IgD-negative memory B cell (primary cell): ENCODE measurements around the gene AQP1. TPM values are rescaled to one million over a fixed set of nuclear protein-coding genes. Genes with fewer than 3 reads are reported as not detected.

ENCODE experiments used
- H3K27ac Mint-ChIP-seq, 3 donors: one replicate each; pipeline ENCODE4 v1.8.0; 2020 to 2022; ENCODE audit warnings: mild to moderate bottlenecking in 3 of 3, mixed read lengths in 3 of 3, moderate library complexity in 1 of 3
- H3K27me3 Mint-ChIP-seq: one replicate; pipeline ENCODE4 v1.8.0; 2021; ENCODE audit warnings: mixed read lengths
- H3K36me3 Mint-ChIP-seq: one replicate; pipeline ENCODE4 v1.8.0; 2020; ENCODE audit warnings: mild to moderate bottlenecking, mixed read lengths
- H3K4me1 Mint-ChIP-seq, 3 donors: one replicate each; pipeline ENCODE4 v1.8.0; 2020 to 2022; ENCODE audit warnings: mixed read lengths in 3 of 3, mild to moderate bottlenecking in 1 of 3
- H3K4me3 Mint-ChIP-seq, 4 donors: one replicate each; pipeline ENCODE4 v1.8.0; 2020 to 2022; ENCODE audit warnings: mild to moderate bottlenecking in 4 of 4, mixed read lengths in 4 of 4, moderate library complexity in 3 of 4
- H3K9me3 Mint-ChIP-seq, 3 donors: one replicate each; pipeline ENCODE4 v1.8.0; 2020 to 2021; ENCODE audit warnings: mixed read lengths in 3 of 3, mild to moderate bottlenecking in 1 of 3
- polyA plus RNA-seq: library from polyadenylated mRNA; unstranded; fragments of 300-500 nt; fragmentation: Illumina TruSeq; gene quantifications from one replicate; pipeline ENCODE4 v1.2.3, GENCODE V29; 2021

The AQP1 gene
- polyA plus RNA-seq, 1 donor from 2014 or later = not detected

DNA sequence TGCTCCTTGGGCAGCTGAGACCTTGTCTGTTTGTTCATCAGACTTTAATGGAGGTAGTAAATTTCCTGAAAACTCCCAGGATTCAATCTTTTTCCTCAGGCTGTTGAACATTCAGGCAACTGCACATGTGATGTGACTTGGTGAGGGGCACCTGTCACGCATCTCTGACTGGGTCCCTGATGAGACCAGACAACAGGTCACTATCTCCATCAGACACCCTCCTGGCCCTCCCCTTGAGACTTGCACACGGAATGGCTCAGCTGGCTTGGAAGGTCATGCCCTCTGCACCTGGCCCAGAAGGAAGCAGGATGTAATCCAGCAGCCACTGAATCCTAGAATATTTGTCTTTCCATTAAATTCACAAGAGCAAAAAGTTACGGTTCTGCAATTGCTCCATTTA is 15.9 kb downstream of the AQP1 start:
- Mint-ChIP-seq H3K27me3 (no peaks in the 10 kb centered on the region), H3K9me3 (peaks cover 0 to 3% (median 0%) of the 10 kb centered on the region in 3 donors), H3K27ac (peak overlapping the region in 1 of 3 donors; percentile 48), H3K4me1 (no peaks in the 10 kb centered on the region), H3K4me3 (no peak overlapping the region), H3K36me3 (no peaks in the 10 kb centered on the region)

DNA sequence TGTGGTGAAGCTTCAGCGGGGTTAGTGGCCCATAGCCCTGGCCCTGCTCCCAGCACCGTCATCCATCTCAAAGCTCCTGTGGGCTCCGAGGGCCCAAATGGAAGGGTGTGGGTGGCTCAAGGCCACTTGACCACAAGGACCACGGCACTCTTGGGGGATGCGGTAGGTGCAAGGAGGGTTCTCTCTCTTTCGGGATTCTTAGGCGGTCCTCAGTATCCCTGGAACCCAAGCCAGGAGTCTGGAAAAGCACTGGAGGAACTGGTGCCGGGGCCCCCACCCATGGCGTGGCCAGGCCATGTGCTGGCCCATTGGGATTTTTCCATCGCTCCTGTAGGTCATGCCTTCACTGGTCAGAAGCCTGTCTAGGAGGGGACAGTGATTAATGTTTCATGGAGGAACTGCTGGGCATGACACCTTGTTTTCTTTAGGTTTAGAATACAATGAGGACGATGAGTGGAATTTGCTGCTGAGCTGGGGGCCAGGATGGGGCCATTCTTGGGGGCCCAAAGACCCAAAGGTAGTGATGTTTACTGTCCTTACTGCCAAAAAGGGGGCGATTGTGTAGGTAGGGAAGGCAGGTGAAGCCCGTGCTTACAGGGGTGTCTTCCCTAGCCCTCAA is 16.7 kb downstream of the AQP1 start:
- no peak overlapping the region for H3K27ac Mint-ChIP-seq
- H3K36me3 Mint-ChIP-seq = no peaks in the 10 kb centered on the region
- no peak overlapping the region for H3K4me3 Mint-ChIP-seq
- no peaks in the 10 kb centered on the region for H3K27me3 Mint-ChIP-seq
- H3K9me3 Mint-ChIP-seq = peaks cover 0 to 3% (median 0%) of the 10 kb centered on the region in 3 donors
- no peaks in the 10 kb centered on the region for H3K4me1 Mint-ChIP-seq

DNA sequence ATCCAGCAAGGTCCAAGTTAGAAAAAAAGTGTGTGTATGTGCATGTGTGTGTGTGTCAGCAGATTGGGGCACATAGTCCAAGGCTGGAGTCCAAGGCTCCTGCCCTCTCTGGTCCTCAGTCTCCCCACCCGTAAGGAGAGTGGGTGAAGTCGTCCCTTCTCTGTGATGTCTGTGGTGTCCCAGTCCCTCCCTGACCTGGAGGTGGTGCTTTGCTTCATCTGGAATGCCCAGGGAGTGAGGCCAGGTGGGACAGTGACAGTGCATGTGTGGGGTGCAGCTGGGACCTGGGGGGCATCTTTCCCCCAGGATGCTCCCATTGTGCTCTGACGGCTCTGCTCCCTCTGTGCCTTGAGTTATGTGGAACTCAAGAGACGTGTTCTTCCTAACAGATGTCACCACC is 18.0 kb downstream of the AQP1 start:
- Mint-ChIP-seq H3K27ac (no peak overlapping the region), H3K4me1 (no peaks in the 10 kb centered on the region), H3K4me3 (no peak overlapping the region), H3K27me3 (no peaks in the 10 kb centered on the region), H3K36me3 (no peaks in the 10 kb centered on the region), H3K9me3 (peaks cover 0 to 3% (median 0%) of the 10 kb centered on the region in 3 donors)

DNA sequence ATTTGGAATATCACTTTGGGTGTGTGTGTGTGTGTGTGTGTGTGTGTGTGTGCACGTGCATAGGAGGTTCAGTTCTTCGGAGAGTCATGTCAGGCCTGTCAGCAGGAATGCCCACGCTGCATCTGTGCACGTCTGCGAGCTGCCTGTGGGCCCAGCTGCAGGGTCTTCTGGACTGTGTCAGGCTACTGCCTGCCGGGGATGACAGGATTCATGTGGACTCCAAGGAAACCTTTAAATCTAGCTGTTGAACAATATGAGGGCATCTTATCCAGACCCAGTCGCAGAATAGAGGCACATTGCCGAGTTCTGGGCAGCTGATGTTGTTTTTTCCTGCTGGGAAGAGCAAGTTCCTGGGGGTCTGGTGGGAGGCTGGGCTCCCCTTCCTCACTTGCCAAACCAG is 19.0 kb downstream of the AQP1 start:
- Mint-ChIP-seq H3K36me3 (no peaks in the 10 kb centered on the region), H3K9me3 (peaks cover 0 to 3% (median 0%) of the 10 kb centered on the region in 3 donors), H3K27me3 (no peaks in the 10 kb centered on the region), H3K4me3 (no peak overlapping the region), H3K4me1 (no peaks in the 10 kb centered on the region), H3K27ac (no peak overlapping the region)

DNA sequence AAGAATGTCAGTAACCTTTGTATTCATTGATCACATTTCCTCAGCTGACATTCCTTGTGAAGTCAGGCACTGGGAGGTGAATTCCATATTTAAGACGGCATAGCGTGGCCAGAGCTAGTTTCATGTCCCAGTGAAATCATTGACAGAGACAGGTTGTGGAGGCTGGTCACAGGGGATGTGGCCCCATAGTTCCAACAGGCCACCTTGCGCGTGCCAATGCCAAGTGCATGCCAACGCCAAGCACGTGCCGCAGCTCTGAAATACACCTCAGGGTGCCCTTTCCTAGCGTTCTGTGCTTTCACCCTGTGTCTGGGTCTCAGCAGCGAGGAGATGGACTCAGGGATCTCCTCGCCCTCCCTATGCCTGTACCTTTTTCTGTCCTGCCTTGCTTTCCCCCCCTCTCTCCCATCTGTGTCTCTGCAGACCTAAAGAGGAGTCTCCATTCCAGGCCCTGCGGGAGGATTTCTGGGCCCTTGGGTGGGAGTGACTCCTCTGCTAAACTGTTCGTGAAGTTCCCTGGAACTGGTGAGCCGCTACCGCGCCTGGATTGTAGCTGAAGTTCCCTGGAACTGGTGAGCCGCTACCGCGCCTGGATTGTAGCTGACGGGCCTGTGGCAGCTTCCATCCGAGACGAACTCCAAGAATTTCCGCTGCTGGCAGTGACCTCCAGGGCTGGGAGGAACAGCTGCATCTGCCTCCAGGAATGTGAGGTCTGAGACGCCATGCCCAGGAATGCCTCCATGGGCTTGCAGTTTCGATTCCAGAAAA is 19.7 kb downstream of the AQP1 start:
- no peaks in the 10 kb centered on the region for H3K4me1 Mint-ChIP-seq
- no peak overlapping the region for H3K27ac Mint-ChIP-seq
- H3K4me3 Mint-ChIP-seq = no peak overlapping the region
- peaks cover 0 to 3% (median 0%) of the 10 kb centered on the region in 3 donors for H3K9me3 Mint-ChIP-seq
- no peaks in the 10 kb centered on the region for H3K36me3 Mint-ChIP-seq
- H3K27me3 Mint-ChIP-seq = peaks cover under 1% of the 10 kb centered on the region

DNA sequence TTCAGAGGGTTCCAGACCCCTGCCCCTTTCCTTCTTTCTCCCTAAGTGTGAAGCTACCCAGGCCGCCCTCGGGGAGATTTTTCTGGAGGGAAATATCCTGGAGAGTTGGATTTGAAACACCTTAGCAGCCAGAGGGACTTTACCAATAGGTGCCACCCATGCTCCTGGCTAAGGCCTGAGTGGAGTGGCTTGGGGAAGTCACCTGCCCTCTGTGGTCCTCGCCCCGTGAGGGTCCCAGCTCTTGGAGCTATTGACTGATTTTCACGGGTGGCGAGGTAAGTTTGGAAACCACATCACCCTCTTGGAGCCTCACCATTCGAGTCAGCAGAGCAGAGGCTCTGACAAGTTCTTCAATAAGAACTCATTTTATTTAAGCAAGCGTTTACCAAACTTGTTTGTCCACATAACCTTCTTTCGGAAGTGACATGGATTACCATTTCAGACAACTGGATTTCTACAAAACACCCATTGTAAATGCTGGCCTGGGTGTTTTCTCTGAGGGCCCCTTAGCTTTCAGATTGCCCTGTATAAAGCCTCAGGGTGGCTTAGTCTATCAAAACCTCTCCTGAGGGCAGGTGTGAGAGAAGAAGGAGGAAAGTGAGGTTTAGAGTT is 20.4 kb downstream of the AQP1 start:
- Mint-ChIP-seq H3K4me3 (no peak overlapping the region), H3K27ac (no peak overlapping the region)

DNA sequence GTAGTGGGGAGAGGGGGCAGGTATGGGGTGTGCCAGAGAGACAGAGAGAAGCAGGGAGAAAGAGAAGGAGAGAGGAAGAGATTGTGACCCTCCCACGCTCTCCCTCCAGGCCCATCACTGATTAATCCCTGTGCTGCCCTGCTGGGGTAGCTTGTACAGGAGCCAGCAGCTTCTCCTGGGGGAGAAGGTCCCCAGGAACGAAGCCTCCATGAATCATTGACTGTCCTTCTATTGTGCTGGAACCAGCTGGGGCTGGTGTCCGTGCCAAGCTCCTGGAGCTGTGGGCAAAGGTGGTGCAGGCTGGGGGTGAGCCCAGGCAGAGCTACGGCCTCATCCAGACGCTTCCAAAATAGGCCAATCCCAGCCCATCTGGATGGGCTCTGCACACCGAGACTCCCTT is 20.9 kb downstream of the AQP1 start:
- Mint-ChIP-seq H3K4me1 (no peaks in the 10 kb centered on the region), H3K9me3 (no peaks in the 10 kb centered on the region), H3K27ac (no peak overlapping the region), H3K36me3 (no peaks in the 10 kb centered on the region), H3K27me3 (peaks cover 3% of the 10 kb centered on the region), H3K4me3 (no peak overlapping the region)

More for the DNA sequence above, 20.4 kb downstream of the AQP1 start:
- Mint-ChIP-seq H3K9me3 (no peaks in the 10 kb centered on the region), H3K4me1 (no peaks in the 10 kb centered on the region), H3K36me3 (no peaks in the 10 kb centered on the region), H3K27me3 (peaks cover 3% of the 10 kb centered on the region)

DNA sequence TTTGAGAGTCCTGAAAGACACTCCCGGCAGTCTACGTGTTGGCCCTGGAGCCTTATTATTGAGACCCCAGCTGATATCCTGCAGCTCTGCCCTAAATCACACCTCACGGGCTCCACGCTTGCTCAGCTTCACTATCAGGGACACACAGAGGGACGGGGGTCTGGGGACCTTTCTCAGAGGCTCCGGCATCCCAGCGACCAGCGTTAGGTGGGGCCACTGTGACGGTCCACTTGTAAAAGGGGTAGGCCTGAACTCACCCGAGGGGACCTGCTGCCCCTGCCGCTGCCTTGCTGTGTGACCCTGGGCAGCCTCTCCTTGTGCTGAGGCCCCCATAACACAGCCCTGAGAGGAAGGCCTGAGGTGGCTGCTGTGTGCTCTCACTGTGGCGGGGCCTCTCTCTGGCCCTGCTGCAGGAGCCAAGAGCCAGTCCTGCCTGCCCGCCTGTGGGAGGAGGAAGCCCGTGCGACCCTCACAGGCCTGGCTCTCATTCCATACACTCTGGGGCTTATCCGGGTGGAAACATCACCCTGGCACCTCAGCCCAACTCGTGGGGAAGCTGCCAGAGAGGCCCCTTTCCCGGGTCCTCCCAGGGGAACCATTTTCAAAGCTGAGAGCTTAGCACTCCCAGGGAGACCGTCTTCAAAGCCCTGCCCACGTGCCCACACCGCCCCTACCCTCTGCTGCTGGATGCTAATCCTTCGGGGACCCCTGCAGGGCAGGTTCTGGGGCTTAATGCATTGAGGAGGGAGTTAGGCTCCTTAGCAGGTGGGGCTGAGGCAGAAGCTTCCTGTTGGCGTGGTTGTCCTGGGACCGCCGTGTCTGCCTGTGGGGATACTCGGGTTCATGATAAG is 21.7 kb downstream of the AQP1 start:
- H3K36me3 Mint-ChIP-seq = no peaks in the 10 kb centered on the region
- no peaks in the 10 kb centered on the region for H3K9me3 Mint-ChIP-seq
- no peak overlapping the region for H3K27ac Mint-ChIP-seq
- no peak overlapping the region for H3K4me3 Mint-ChIP-seq
- H3K4me1 Mint-ChIP-seq = no peaks in the 10 kb centered on the region
- H3K27me3 Mint-ChIP-seq = peaks cover 3% of the 10 kb centered on the region

DNA sequence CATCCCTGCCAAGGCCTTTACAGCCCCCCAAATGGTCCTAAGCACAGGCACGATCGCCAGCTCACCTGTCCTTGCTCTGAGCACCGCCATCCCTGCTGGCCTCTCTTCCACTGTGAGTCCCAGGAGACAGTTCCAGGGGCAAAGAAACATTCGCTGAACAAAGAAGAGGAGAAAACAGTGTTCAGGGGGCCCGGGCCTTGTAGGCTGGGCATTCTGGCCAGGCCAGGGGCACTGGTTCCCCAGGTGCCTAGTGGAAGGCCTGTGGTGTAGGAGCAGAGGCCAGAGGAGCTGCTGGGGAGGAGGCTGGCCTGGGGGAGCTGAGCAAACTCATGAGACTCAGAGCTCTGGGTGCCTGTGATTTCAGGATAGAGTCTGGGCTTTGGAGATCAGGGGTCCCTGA is 22.6 kb downstream of the AQP1 start:
- H3K9me3 Mint-ChIP-seq = no peaks in the 10 kb centered on the region
- H3K27ac Mint-ChIP-seq = no peak overlapping the region
- no peak overlapping the region for H3K4me3 Mint-ChIP-seq
- no peaks in the 10 kb centered on the region for H3K4me1 Mint-ChIP-seq
- peaks cover 6% of the 10 kb centered on the region for H3K27me3 Mint-ChIP-seq
- no peaks in the 10 kb centered on the region for H3K36me3 Mint-ChIP-seq

DNA sequence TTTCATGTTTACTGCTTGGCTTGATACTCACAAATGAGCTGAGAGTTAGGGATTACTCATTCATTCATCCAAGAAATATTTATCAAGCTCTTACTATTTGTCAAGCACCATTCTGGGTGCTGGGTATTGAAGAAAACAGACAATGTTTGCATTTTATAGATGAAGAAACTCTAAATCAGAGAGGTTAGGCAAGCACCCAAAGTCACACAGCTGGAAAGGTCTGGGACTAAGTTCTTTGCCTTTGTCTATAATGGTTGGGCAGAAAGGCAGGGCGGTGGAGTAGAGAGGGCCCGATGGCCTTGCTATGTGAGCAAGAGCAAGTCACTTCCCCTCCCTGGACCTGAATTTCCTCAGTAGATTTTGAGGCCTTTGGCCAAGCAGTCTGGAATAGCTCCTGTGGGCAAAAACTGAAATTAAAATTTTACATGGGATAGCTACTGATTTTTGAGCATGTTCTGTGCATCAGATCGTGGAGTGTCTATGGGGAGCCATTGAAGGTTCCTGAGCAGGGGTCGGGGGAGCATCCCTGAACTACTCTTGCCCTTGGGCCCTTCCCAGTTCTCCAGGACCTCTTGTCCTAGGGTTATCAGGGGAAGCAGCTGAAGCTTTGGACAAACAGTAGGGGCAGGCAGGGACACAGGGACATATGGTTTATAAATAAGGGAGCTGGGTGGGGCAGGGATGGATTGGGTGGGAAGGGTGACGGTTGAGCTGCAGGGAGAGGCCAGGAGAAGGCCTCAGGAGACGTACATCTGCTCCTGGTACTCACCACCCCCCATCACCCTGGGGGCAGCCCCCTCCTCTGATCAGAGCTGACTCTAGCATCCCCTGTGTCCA is 23.3 kb downstream of the AQP1 start:
- Mint-ChIP-seq H3K27me3 (peaks cover 12% of the 10 kb centered on the region), H3K27ac (no peak overlapping the region), H3K4me3 (no peak overlapping the region), H3K36me3 (no peaks in the 10 kb centered on the region), H3K4me1 (no peaks in the 10 kb centered on the region), H3K9me3 (peaks cover 0 to 3% (median 1%) of the 10 kb centered on the region in 3 donors)

DNA sequence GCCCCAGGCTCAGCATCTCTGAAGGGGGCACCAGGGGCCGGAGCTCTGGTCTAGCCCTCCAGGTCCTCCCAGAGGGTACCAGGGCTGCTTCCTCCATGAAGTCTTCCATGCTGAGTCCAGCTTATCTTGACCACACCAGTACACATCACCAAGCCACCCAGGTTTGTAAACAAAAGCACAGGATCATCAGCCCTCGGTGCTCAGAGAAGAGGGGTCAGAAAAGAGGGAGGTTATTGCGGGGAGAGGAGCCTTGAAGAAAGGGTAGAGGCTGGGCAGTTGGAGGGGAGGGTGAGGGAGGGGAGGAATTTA is 23.9 kb downstream of the AQP1 start:
- Mint-ChIP-seq H3K27me3 (peaks cover 12% of the 10 kb centered on the region), H3K36me3 (no peaks in the 10 kb centered on the region), H3K4me3 (no peak overlapping the region), H3K27ac (no peak overlapping the region), H3K9me3 (peaks cover 0 to 3% (median 1%) of the 10 kb centered on the region in 3 donors), H3K4me1 (no peaks in the 10 kb centered on the region)

DNA sequence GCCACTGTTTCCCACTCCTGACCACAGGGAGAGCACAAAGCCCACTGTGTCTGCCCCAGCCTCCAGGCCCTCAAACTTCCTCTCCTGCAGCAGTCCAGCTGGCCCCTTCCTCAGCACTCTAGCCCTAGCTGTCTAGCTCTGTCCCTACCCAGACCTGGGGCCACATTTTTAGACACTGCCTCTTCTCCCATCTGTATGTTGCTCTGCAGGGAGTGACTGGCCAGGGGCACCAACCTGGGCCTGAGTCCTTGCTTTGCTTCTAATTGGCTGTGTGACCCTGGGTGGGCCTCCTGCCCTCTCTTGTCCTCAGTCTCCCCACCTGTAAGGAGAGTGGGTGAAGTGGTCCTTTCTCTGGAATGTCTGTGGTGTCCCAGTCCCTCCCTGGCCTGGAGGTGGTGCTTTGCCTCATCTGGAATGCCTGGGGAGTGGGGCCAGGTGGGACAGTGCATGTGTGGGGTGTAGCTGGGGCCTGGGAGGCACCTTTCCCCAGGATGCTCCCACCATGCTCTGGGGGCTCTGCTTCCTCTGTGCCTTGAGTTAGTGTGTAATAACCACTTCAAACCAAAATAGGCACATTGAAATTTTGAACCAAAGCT is 25.1 kb downstream of the AQP1 start:
- Mint-ChIP-seq H3K27ac (no peak overlapping the region), H3K36me3 (no peaks in the 10 kb centered on the region), H3K9me3 (peaks cover 0 to 3% (median 1%) of the 10 kb centered on the region in 3 donors), H3K4me3 (no peak overlapping the region), H3K27me3 (peaks cover 12% of the 10 kb centered on the region), H3K4me1 (no peaks in the 10 kb centered on the region)

DNA sequence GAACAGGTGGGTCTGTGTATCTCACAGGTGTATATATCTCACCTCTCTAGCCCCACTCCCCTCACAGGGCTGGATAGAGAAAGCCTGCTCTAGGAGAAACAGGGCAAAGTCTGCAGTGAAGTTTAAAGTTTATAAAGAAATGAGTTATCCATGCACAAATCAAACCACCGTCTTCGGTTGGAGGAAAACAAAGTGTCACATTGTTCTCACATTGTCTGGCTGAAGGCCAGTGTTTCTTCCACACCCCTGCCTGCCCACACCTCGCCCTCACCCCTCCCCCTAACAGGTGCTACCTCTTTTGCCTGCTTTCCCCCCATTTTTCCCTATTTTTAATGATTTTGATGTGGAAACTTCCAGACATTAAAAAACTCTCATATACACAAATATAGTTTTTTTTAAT is 25.8 kb downstream of the AQP1 start:
- Mint-ChIP-seq H3K4me1 (no peaks in the 10 kb centered on the region), H3K36me3 (no peaks in the 10 kb centered on the region), H3K27ac (no peak overlapping the region), H3K9me3 (peaks cover 0 to 3% (median 1%) of the 10 kb centered on the region in 3 donors), H3K4me3 (no peak overlapping the region), H3K27me3 (peaks cover 12% of the 10 kb centered on the region)
